AG04450 (cell line): Measurements from ENCODE around the gene KARS1. TPM values are rescaled to one million over a fixed set of nuclear protein-coding genes. Genes with fewer than 3 reads are reported as not detected.
"Not testable (repeated sequence)": the region's sequence is repeated elsewhere in the genome, so short reads cannot be mapped to it uniquely, and the experiment has no call there.

ENCODE experiments used
- CTCF ChIA-PET: fragments of 300-600, 350-600 bp; formaldehyde crosslinking; extraction: SDS; loops from one replicate; lab custom pipeline; 2022; ENCODE audit warnings: antibody characterized with exemption, inconsistent platforms; lab: Charles Lee
- POLR2A ChIA-PET: fragments of 350-600 bp; formaldehyde crosslinking; extraction: SDS; loops from one replicate; lab custom pipeline; 2021; ENCODE audit warnings: antibody characterized with exemption, inconsistent platforms; lab: Yijun Ruan, JAX
- DNase-seq: peaks from one replicate; pipeline ENCODE4 v3.0.0-alpha.2; 2011; ENCODE audit warnings: low read depth, low spot score
- H3K27ac ChIP-seq: one replicate; pipeline ENCODE4 v1.5.1; 2012; ENCODE audit warnings: low read depth, low read length, control low read depth
- H3K27me3 ChIP-seq: one replicate; pipeline ENCODE4 v1.6.0; 2012; ENCODE audit warnings: low read length; ENCODE audit not compliant: control insufficient read depth, insufficient read depth
- H3K4me3 ChIP-seq: 2 replicates; pipeline ENCODE4 v1.5.1; 2011; ENCODE audit warnings: mild to moderate bottlenecking, low read depth, low read length, control low read depth
- H3K9me3 ChIP-seq: 2 replicates; pipeline ENCODE4 v1.5.1; 2012; ENCODE audit warnings: low read length; ENCODE audit not compliant: control insufficient read depth, insufficient read depth
- polyA plus RNA-seq: library from polyadenylated mRNA; depleted of rRNA; stranded (reverse); fragments of >200 nt; gene quantifications from 2 replicates; pipeline ENCODE4 v1.2.3, GENCODE V29; 2011
- TF ChIP-seq, protein P1 (sequence below): IDR thresholded peaks from 2 replicates; pipeline ENCODE4 v1.5.1; 2011; ENCODE audit warnings: low read depth, low read length, control low read depth, inconsistent platforms

The KARS1 gene
- polyA plus RNA-seq, 1 experiment: 203 TPM

DNA sequence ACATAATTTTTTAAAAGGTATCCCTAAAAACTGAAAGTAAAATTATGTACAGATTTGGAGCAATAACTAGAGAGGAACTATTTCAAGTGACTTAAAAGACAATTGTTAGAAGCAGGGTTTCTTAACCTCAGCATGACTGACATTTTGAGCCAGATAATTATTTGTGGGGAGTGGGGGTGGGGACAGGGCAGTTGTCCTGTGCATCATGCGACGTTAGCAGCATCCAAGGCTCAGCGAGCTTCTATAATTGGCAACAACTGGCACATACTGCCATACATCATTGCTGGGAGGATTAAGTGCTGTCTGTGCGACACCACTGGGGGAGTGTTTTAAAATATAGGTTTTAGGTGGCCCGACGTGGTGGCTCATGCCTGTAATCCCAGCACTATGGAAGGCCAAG lies 54.2 kb downstream of the KARS1 start:
- H3K9me3 ChIP-seq: no peaks in the 10 kb centered on the region
- CTCF ChIA-PET: interaction anchor here (1.2 to 2.7 kb wide), 2 partner anchors 29 to 76 kb away, joined by 4 to 22 read pairs; no protein-coding TSS in a partner anchor
- TF ChIP-seq, protein P1, sequence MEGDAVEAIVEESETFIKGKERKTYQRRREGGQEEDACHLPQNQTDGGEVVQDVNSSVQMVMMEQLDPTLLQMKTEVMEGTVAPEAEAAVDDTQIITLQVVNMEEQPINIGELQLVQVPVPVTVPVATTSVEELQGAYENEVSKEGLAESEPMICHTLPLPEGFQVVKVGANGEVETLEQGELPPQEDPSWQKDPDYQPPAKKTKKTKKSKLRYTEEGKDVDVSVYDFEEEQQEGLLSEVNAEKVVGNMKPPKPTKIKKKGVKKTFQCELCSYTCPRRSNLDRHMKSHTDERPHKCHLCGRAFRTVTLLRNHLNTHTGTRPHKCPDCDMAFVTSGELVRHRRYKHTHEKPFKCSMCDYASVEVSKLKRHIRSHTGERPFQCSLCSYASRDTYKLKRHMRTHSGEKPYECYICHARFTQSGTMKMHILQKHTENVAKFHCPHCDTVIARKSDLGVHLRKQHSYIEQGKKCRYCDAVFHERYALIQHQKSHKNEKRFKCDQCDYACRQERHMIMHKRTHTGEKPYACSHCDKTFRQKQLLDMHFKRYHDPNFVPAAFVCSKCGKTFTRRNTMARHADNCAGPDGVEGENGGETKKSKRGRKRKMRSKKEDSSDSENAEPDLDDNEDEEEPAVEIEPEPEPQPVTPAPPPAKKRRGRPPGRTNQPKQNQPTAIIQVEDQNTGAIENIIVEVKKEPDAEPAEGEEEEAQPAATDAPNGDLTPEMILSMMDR: no peak
- no peaks in the 10 kb centered on the region for H3K27me3 ChIP-seq
- DNase-seq: no peak
- no peak overlapping the region for H3K4me3 ChIP-seq
- peak overlapping the region; percentile 31 for H3K27ac ChIP-seq
- POLR2A ChIA-PET: no interaction called here

- DNase-seq, POLR2A ChIA-PET, H3K4me3 ChIP-seq, H3K9me3 ChIP-seq, H3K27ac ChIP-seq, H3K27me3 ChIP-seq: not testable (repeated sequence)
- CTCF ChIA-PET: interaction anchor here (0.7 to 2.7 kb wide), 7 partner anchors 15 to 392 kb away, joined by 3 to 22 read pairs (median 3); partner anchors contain the start of gene TMEM170A
Measured at GRCh38 chr16:75591927-75592326, 55.5 kb downstream of the KARS1 start.

- ChIA-PET POLR2A (interaction anchor here (0.5 to 1.1 kb wide), 4 partner anchors 9 to 393 kb away, joined by 3 to 7 read pairs (median 3); no protein-coding TSS in a partner anchor), CTCF (interaction anchor here (0.8 to 2.7 kb wide), 14 partner anchors 12 to 392 kb away, joined by 3 to 22 read pairs (median 3); partner anchors contain the start of genes GABARAPL2 and TMEM170A)
- no peak overlapping the region for H3K4me3 ChIP-seq
- H3K27ac ChIP-seq: peak overlapping the region; percentile 58
- TF ChIP-seq, protein P1: peak; percentile 40
- no peaks in the 10 kb centered on the region for H3K27me3 ChIP-seq
- DNase-seq: no peak
- no peaks in the 10 kb centered on the region for H3K9me3 ChIP-seq
Measured at GRCh38 chr16:75590920-75591843, 56.3 kb downstream of the KARS1 start.

- no peaks in the 10 kb centered on the region for H3K27me3 ChIP-seq
- ChIA-PET CTCF (interaction anchor here (1.1 to 1.5 kb wide), 2 partner anchors 10 to 72 kb away, joined by 3 to 11 read pairs; no protein-coding TSS in a partner anchor), POLR2A (no interaction called here)
- no peak overlapping the region for H3K4me3 ChIP-seq
- H3K9me3 ChIP-seq: no peaks in the 10 kb centered on the region
- TF ChIP-seq, protein P1: no peak
- no peak overlapping the region for H3K27ac ChIP-seq
- no peak for DNase-seq
Measured at GRCh38 chr16:75589306-75589705, 58.2 kb downstream of the KARS1 start.

DNA sequence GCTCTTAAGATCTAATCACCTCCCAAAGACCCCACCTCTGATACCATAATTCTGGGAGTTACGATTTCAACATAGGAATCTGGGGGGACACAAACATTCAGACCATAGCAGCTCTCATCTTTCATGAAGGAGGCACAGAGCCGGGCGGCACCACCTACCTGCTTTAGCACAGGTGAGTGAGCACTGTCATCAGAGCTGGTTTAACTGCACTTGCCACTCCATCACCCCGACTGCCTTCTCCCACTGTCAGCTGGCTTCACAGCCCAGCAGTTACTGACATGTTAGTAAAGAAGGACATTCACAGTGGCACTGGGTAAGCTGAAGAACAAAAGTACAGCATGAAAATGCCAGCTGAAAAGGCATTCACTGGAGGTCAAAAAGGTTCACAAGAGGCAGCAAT lies 58.7 kb downstream of the KARS1 start:
- TF ChIP-seq, protein P1: no peak
- ChIA-PET CTCF (interaction anchor here (0.5 to 1.5 kb wide), 5 partner anchors 10 to 184 kb away, joined by 3 to 11 read pairs (median 3); no protein-coding TSS in a partner anchor), POLR2A (no interaction called here)
- no peak overlapping the region for H3K27ac ChIP-seq
- no peak overlapping the region for H3K4me3 ChIP-seq
- H3K9me3 ChIP-seq: no peaks in the 10 kb centered on the region
- DNase-seq: no peak
- H3K27me3 ChIP-seq: no peaks in the 10 kb centered on the region
